Fibroblast of villous mesenchyme (primary cell): Measurements from ENCODE around the gene SLC48A1. TPM values are rescaled to one million over a fixed set of nuclear protein-coding genes. Genes with fewer than 3 reads are reported as not detected.

Experiments used
- DNase-seq: peaks from one replicate; pipeline ENCODE4 v3.0.0-alpha.2; 2010; ENCODE audit warnings: low read depth
- H3K4me3 ChIP-seq: 2 replicates; pipeline ENCODE4 v1.5.1; 2011; ENCODE audit warnings: low read depth, mild to moderate bottlenecking, low read length
- total RNA-seq: library from RNA; depleted of rRNA; stranded (reverse); fragments of >200 nt; gene quantifications from 2 replicates; pipeline ENCODE4 v1.2.3, GENCODE V29; 2012
- TF ChIP-seq, protein P1 (sequence below): IDR thresholded peaks from 2 replicates; pipeline ENCODE4 v1.5.1; 2012; ENCODE audit warnings: low read depth, mild to moderate bottlenecking, low read length; ENCODE audit not compliant: insufficient read depth

The SLC48A1 gene
- total RNA-seq, 1 donor: 19.4 TPM

DNA sequence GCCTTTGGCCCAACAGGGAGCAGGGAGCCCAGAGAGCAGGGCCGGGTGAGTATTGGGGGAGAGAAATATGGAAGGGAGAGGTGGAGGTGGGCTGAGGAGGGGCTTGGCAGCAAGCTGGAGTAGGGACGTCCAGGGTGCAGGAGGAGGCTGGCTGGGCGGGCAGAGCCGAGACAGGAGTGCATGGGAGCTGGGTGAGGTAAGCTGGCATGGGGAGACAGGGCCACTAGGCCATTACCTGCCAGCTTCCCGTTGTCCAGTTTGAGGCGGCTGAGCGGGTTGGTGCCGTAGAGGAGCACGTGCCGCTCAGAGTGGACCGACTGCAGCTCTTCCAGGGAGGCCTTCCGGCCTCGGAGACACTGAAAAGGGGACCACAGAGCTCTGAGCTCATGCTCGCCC lies 18.3 kb downstream of the SLC48A1 start:
- DNase-seq: no peak
- TF ChIP-seq, protein P1, sequence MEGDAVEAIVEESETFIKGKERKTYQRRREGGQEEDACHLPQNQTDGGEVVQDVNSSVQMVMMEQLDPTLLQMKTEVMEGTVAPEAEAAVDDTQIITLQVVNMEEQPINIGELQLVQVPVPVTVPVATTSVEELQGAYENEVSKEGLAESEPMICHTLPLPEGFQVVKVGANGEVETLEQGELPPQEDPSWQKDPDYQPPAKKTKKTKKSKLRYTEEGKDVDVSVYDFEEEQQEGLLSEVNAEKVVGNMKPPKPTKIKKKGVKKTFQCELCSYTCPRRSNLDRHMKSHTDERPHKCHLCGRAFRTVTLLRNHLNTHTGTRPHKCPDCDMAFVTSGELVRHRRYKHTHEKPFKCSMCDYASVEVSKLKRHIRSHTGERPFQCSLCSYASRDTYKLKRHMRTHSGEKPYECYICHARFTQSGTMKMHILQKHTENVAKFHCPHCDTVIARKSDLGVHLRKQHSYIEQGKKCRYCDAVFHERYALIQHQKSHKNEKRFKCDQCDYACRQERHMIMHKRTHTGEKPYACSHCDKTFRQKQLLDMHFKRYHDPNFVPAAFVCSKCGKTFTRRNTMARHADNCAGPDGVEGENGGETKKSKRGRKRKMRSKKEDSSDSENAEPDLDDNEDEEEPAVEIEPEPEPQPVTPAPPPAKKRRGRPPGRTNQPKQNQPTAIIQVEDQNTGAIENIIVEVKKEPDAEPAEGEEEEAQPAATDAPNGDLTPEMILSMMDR: no peak
- no peak overlapping the region for H3K4me3 ChIP-seq

DNA sequence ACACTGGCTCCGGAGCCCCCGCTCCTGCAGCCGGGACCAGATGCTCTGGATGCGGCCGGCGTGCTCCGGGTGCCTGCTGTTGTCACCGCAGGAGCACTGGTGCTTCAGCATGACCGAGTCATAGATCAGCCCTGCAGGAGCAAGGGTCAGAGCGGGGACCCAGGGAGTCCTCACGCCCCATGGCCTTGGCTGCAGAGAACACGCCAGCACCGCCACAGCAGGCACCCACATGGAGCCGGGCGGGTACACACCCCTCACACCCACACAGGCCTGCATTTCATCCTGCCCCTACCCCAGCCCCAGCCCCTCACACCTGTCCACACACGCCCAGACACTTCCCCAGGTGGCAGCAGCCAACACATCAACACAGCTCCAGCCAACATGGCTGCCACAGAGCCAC lies 18.8 kb downstream of the SLC48A1 start:
- H3K4me3 ChIP-seq: no peak overlapping the region
- no peak for DNase-seq
- TF ChIP-seq, protein P1: no peak

DNA sequence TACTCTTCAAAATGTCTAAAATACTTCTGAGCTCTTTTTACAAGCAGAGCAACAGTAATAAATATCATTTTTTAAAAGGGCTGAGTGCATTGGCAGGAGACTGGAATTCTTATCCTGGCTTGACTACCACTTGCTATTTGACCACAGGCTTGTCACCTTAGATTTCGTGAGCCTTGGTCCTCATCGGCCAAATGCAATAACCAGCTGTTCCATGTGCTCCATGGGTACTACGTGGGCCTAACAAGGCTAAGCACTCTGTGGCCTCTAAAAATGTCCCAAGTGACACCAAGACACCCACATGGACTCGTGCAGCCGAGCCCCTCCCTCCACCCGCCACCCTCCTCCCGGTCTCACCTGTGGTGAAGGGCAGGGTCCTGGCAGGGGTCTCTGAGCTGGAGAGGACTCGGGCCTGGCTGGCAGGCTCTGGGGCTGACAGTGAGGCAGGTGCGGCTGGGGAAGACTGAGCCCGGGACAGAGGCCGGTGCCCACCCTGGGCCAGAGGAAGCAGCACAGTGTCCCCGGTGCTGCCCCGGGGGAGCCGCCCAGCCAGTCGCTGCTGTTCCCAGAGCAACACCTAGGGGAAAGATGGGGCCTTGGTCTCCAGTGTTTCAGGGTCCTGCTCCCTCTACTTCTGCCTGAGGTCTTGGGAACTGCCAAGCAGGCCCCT lies 20.1 kb downstream of the SLC48A1 start:
- no peak overlapping the region for H3K4me3 ChIP-seq
- TF ChIP-seq, protein P1: no peak
- DNase-seq: no peak

DNA sequence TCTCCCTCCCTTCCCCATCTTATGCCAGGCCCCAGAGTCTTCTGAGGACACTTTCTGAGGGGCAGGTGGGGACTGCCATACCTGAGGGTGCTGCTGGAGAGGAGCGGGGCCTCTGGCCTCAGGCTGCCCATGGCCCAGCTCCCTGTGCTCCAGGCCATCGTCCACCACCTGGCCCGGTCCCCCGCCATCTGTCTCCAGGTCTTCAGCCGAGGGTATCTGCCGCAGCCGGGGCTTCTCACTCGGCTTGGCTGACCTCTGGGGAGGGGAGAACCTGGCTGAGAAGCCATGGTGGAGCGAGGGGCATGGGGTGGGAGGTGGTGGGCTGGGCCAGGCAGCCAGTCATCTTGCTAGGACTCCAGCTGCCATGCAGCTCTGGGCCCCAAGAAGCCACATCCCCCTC lies 21.6 kb downstream of the SLC48A1 start:
- TF ChIP-seq, protein P1: no peak
- H3K4me3 ChIP-seq: no peak overlapping the region
- DNase-seq: no peak

DNA sequence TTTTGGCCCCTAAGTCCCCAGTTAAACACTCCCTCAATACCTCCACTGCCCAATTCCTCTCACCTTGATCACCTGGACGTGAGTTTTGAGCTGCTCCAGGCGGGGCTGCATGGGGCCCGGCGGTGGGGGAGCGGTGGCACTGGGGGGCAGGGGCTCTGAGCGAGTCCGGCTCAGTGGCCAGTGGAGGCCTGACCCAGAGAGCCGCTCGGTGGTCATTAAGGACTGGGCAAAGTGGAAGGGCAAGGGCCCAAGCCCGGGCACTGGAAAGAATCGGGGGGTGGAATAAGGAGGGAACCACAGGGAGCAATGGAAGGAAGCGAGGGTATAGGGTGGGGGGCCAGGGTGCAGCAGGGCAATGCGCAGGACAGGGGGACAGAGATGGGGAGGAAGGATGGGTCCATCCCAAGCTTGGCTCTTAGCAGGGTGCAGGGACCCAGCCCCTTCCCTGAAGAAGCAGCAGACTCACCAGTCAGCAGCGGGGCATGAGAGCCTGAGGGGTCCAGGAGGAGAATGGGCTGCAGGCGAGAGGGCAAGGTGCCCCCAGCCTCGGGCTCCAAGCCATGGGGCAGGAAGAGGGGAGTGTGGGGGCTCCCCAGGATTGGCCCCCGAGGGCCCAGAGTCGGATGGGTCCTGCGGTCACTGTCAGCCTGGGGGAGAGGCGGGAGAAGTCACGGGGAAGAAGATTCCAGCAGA lies 22.2 kb downstream of the SLC48A1 start:
- H3K4me3 ChIP-seq: no peak overlapping the region
- TF ChIP-seq, protein P1: no peak

DNA sequence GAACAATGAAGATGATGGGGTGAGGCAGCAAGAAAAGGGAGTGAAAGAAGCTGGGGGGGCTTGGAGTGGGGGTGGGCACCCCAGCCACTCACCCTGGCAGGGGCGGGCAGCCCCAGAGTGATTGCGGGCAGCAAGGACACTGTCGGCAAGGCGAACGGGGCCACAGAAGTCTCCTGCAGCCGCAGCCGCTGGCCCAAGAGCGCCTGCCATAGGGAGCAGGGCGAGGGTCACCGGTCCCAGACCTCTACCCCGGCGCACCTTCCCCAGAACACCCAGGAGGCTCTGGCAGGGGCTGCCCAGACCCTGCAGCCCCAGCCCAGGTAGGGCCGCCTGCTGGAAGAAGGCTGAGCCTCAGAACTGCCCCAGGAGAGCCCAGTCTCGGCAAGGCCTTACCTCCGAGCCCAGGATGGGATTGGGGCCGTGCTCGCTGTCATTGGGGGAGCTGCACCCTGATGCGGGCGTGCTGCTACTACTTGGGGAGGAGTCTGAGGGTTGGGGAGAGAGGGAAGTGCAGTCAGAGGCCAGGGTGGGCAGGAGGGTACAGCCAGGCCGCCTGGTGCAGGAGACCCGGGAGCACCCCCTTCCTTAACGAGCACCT lies 22.9 kb downstream of the SLC48A1 start:
- no peak for DNase-seq
- no peak overlapping the region for H3K4me3 ChIP-seq

More for the DNA sequence above, 22.2 kb downstream of the SLC48A1 start:
- DNase-seq: no peak

More for the DNA sequence above, 22.9 kb downstream of the SLC48A1 start:
- TF ChIP-seq, protein P1: no peak
